Cardiac fibroblast (primary cell): Measurements from ENCODE around the gene RTCB.

Experiments used
- DNase-seq, 2 donors: peaks; one replicate each; pipeline versions ENCODE4 v3.0.0 to v3.0.0-alpha.2; 2010; ENCODE audit warnings: low read depth in 2 of 2
- H3K4me3 ChIP-seq, 2 donors: replicated peaks in 1 of 2; 1 replicate in 1 of 2; 2 replicates in 1 of 2; pipeline ENCODE4 v1.5.1; 2011; ENCODE audit warnings: low read depth in 2 of 2, low read length in 2 of 2, mild to moderate bottlenecking in 2 of 2, moderate library complexity in 1 of 2
- TF ChIP-seq, protein P1 (sequence below): IDR thresholded peaks from one replicate; pipeline ENCODE4 v1.5.1; 2011; ENCODE audit warnings: low read depth, mild to moderate bottlenecking, low read length, inconsistent platforms

RTCB gene

DNA sequence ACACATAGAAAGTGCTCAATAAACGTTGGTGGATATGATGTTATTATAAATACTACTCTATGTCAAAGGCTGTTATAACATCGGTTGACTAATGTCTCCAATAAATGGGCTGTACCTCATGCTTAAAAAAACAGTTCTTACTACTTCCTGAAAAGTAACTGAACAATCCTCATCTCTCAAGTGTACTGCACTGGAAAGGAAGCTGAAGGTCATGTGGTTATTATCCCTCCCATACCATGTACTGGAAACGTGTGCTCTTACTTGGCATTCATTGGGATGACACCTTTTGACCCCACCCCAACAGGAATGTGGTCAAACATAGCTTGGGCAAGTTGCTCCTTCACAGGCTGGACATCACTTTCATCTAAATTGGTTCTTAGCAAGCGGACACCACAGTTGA is 10.6 kb downstream of the RTCB start:
- TF ChIP-seq, protein P1, sequence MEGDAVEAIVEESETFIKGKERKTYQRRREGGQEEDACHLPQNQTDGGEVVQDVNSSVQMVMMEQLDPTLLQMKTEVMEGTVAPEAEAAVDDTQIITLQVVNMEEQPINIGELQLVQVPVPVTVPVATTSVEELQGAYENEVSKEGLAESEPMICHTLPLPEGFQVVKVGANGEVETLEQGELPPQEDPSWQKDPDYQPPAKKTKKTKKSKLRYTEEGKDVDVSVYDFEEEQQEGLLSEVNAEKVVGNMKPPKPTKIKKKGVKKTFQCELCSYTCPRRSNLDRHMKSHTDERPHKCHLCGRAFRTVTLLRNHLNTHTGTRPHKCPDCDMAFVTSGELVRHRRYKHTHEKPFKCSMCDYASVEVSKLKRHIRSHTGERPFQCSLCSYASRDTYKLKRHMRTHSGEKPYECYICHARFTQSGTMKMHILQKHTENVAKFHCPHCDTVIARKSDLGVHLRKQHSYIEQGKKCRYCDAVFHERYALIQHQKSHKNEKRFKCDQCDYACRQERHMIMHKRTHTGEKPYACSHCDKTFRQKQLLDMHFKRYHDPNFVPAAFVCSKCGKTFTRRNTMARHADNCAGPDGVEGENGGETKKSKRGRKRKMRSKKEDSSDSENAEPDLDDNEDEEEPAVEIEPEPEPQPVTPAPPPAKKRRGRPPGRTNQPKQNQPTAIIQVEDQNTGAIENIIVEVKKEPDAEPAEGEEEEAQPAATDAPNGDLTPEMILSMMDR, result no peak
- DNase-seq, result no peak
- no peak overlapping the region for H3K4me3 ChIP-seq

DNA sequence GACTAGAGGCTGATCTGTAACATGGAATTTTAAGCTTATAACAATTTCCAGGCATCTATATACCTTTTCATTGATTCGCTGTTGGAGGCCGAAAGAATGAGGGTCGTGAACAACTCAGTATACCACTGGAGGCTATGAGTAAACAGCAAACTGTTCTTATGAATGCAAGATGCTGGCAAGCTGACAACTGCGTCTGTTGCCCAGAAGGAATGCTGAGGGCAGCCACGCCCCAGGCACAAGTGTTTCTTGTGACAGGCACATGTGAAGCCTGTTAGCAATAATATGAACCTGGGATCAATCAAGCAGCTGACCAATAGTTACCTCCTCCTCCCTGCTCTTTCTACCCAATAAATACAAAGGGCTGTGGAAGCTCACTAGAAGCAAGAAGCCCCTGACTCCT is 15.3 kb downstream of the RTCB start:
- DNase-seq, result peak; percentile 18 to 40
- TF ChIP-seq, protein P1, result no peak
- no peak overlapping the region for H3K4me3 ChIP-seq

DNA sequence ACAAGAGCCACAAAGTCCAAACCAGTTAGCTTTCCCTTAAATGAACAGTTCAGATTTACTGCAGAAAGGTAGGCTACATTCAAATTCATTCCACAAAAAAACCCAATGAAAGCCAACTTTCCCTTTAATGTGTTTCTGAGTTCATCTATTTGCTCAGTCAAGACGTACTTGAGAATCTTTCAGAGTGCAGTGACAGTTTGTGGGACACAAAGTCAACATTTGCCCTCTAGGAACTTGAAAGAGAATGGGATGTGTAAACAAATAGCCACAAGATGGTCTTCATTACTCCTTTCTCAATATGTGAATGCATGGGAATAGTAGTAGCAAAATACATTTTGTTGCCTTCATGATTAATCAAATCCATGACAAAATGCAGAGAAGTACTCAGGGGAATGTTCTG is 15.8 kb downstream of the RTCB start:
- no peak for DNase-seq
- TF ChIP-seq, protein P1, result no peak
- no peak overlapping the region for H3K4me3 ChIP-seq

DNA sequence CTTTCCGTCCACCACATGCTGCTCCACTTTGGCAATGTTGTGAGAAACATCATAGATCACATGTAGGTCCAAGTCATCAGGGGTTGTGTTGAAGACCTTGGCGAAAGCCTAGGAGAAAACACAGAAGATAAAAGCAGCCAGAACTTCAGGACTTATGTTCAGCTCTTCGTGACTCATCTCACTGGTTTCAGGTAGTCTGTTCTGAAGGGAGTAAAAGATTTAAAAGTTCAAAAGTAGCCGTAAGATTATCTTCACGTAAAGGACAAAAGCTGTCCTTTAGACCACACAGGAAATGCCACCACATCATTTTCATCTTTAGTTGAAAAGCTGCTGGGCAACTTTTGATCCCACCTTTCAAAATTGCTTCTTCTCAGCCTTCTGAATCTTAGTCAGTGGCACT is 16.9 kb downstream of the RTCB start:
- DNase-seq, result no peak
- no peak overlapping the region for H3K4me3 ChIP-seq
- TF ChIP-seq, protein P1, result no peak

DNA sequence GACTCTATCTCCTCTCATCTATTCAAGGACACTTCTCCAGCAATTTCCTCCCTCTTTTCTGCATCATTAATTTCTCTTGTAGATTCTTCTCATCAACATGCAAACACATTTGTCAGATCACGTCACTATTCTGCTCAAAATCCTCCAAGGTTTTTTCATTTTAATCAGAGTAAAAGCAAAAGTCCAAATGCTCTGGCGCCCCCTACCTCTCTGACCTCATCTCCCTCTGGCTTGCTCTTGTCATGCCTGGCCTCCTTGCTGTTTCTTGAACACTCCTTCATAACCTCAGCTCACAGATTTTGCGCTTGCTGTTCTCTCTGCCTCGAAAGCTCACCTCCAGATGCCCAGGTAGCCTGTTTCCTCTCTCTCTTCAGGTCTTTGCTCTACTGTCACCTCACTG is 22.4 kb downstream of the RTCB start:
- peak; percentile 18 to 36 for DNase-seq
- TF ChIP-seq, protein P1, result peak; percentile 42
- H3K4me3 ChIP-seq, result no peak overlapping the region

DNA sequence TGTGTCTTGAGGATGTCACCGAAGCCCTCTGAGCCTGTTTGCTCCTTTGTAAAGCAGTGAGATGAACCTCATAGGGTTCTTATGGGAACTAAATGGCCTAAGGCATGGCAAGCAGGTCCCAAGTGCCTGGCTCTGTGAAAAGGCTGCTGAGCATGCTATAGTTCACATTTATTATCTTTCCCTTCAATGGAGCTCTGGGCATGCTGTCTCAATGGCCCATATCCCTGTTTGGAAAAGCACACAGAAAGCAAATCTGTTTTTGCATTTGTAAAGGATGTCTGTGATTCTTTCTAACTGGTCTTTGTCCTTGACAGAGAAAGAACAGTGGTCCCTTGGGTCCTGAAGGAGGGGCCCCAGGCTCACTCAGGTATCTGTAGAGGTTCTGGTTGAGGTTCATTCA is 26.4 kb downstream of the RTCB start:
- TF ChIP-seq, protein P1, result no peak
- DNase-seq, result no peak
- H3K4me3 ChIP-seq, result no peak overlapping the region

- no peak for DNase-seq
- H3K4me3 ChIP-seq, result no peak overlapping the region
- TF ChIP-seq, protein P1, result no peak
These were observed 31.1 kb downstream of the RTCB start for GRCh38 chr22:32380991-32381390.
